Endodermal cell (in vitro differentiated cells): ENCODE data around the gene UBXN2A. TPM values are rescaled to one million over a fixed set of nuclear protein-coding genes. Genes with fewer than 3 reads are reported as not detected.
A peak's percentile ranks its signal among the peaks of the same experiment; 100 is the strongest.
"Not testable (repeated sequence)": the region's sequence is repeated elsewhere in the genome, so short reads cannot be mapped to it uniquely, and the experiment has no call there.

Experiments used
- DNase-seq: peaks from one replicate; pipeline ENCODE4 v3.0.0-alpha.2; 2017
- H3K27ac ChIP-seq: 2 replicates; pipeline ENCODE4 v1.5.1; 2013; ENCODE audit warnings: mild to moderate bottlenecking, low read depth, low read length, moderate library complexity
- H3K27me3 ChIP-seq: 2 replicates; pipeline ENCODE4 v1.6.1; 2013; ENCODE audit warnings: mild to moderate bottlenecking, low read length, moderate library complexity; ENCODE audit not compliant: insufficient read depth, control insufficient read depth, poor library complexity, severe bottlenecking
- H3K36me3 ChIP-seq: 2 replicates; pipeline ENCODE4 v1.7.0; 2013; ENCODE audit warnings: mild to moderate bottlenecking, low read length, moderate library complexity; ENCODE audit not compliant: control insufficient read depth, insufficient read depth
- H3K4me1 ChIP-seq: one replicate; pipeline ENCODE4 v1.7.0; 2013; ENCODE audit warnings: low read length; ENCODE audit not compliant: control insufficient read depth, insufficient read depth
- H3K4me3 ChIP-seq: 2 replicates; pipeline ENCODE4 v1.5.1; 2013; ENCODE audit warnings: mild to moderate bottlenecking, low read length, moderate library complexity
- H3K9ac ChIP-seq: 2 replicates; pipeline ENCODE4 v1.6.1; 2013; ENCODE audit warnings: mild to moderate bottlenecking, low read length, moderate library complexity; ENCODE audit not compliant: poor library complexity, severe bottlenecking; ENCODE audit errors: extremely low read depth
- H3K9me3 ChIP-seq: 2 replicates; pipeline ENCODE4 v1.6.1; 2013; ENCODE audit warnings: mild to moderate bottlenecking, low read length, moderate library complexity; ENCODE audit not compliant: control insufficient read depth
- H3K27ac Mint-ChIP-seq: 2 replicates; pipeline ENCODE4 v1.8.0; 2020; ENCODE audit warnings: mixed read lengths
- H3K27me3 Mint-ChIP-seq: 2 replicates; pipeline ENCODE4 v1.8.0; 2021; ENCODE audit warnings: mild to moderate bottlenecking, mixed read lengths; ENCODE audit not compliant: insufficient read depth
- H3K36me3 Mint-ChIP-seq: 2 replicates; pipeline ENCODE4 v1.8.0; 2020; ENCODE audit warnings: low read depth, mixed read lengths
- H3K4me1 Mint-ChIP-seq: 2 replicates; pipeline ENCODE4 v1.8.0; 2020; ENCODE audit warnings: mixed read lengths
- H3K4me3 Mint-ChIP-seq: 2 replicates; pipeline ENCODE4 v1.8.0; 2020; ENCODE audit warnings: mild to moderate bottlenecking, moderate library complexity, mixed read lengths
- H3K9me3 Mint-ChIP-seq: 2 replicates; pipeline ENCODE4 v1.8.0; 2020; ENCODE audit warnings: mild to moderate bottlenecking, mixed read lengths
- WGBS, 2 experiments: methylation state at CpG; one replicate each; pipeline versions ENCODE4 v1.1.5 to v1.1.7; 2013; ENCODE audit warnings: missing lambda C conversion rate in 2 of 2, mixed read lengths in 1 of 2; ENCODE audit not compliant: insufficient coverage in 1 of 2, insufficient read length in 1 of 2; 5-methylcytosine and 5-hydroxymethylcytosine counted together
- total RNA-seq, 2 donors: library from RNA; stranded (reverse); fragmentation: NEBNext Ultra II Directional in 1 of 2; extraction: Animal tissue kit (Norgen Biotek cat#: 25700) in 1 of 2; gene quantifications; 2 replicates in 1 of 2; 3 replicates in 1 of 2; pipeline ENCODE4 v1.2.1, GENCODE V29; 2021
- TF ChIP-seq, protein P1 (sequence below): fragments of 200-600 bp; sonication (generic); conservative IDR thresholded peaks from 2 replicates; pipeline ENCODE4 v1.5.0; 2021; ENCODE audit warnings: antibody characterized with exemption, mild to moderate bottlenecking

Gene UBXN2A
- total RNA-seq, 2 donors from 2014 or later: 20.1 to 26.8 TPM

DNA sequence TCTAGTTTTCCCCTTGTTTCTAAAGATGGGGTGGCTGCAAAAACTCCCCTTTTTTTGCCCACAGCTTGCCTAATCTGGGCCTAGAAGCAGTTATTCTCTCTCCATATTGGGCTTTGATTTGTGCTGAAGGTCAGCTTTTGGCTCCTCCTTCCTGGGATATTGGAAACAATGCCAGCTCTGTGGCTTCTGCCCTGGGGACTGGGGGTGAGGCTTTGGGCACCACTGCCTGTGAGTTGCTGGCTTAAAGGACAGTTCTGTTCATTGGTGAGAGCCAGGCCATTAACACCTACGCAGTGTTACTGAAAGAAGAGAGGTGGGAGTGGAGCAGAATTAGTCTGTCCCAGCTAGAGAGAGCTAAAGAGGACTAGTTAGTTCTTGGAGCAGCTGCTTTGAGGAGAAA is 4.3 kb downstream of the UBXN2A start:
- H3K9me3 Mint-ChIP-seq: no peaks in the 10 kb centered on the region
- WGBS, 2 experiments: 56 to 80% methylated on average over 1 of the region's 1 CpG
- peak overlapping the region; percentile 41 for H3K27ac Mint-ChIP-seq
- peaks cover 27% of the 10 kb centered on the region for H3K4me1 Mint-ChIP-seq
- no peak overlapping the region for H3K9ac ChIP-seq
- peak; percentile 80 for DNase-seq
- no peaks in the 10 kb centered on the region for H3K27me3 Mint-ChIP-seq
- no peaks in the 10 kb centered on the region for H3K36me3 ChIP-seq
- TF ChIP-seq, protein P1, sequence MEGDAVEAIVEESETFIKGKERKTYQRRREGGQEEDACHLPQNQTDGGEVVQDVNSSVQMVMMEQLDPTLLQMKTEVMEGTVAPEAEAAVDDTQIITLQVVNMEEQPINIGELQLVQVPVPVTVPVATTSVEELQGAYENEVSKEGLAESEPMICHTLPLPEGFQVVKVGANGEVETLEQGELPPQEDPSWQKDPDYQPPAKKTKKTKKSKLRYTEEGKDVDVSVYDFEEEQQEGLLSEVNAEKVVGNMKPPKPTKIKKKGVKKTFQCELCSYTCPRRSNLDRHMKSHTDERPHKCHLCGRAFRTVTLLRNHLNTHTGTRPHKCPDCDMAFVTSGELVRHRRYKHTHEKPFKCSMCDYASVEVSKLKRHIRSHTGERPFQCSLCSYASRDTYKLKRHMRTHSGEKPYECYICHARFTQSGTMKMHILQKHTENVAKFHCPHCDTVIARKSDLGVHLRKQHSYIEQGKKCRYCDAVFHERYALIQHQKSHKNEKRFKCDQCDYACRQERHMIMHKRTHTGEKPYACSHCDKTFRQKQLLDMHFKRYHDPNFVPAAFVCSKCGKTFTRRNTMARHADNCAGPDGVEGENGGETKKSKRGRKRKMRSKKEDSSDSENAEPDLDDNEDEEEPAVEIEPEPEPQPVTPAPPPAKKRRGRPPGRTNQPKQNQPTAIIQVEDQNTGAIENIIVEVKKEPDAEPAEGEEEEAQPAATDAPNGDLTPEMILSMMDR: no peak
- no peak overlapping the region for H3K27ac ChIP-seq
- no peak overlapping the region for H3K4me3 ChIP-seq
- no peaks in the 10 kb centered on the region for H3K9me3 ChIP-seq
- H3K4me3 Mint-ChIP-seq: no peak overlapping the region
- no peaks in the 10 kb centered on the region for H3K4me1 ChIP-seq
- no peaks in the 10 kb centered on the region for H3K27me3 ChIP-seq
- H3K36me3 Mint-ChIP-seq: peaks cover 14% of the 10 kb centered on the region

DNA sequence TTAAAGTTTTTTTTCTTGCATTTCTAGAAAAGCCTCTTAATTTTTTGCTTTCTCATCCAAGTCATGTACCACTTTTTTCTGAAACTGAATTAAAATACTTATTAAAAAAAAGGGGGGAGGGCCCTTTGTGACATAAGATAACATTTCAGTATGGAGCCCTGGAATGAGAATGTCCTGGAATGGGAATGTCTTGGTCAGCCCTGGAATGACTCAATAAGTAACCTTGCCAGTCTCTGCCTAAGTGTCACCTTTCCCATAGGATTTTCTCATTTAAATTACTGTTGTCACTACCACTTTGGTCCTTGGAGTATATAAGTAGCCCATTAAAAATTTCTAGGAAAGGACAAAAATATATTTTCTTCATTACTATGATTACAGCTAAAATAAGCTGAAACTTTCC is 4.7 kb downstream of the UBXN2A start:
- Mint-ChIP-seq H3K9me3 (no peaks in the 10 kb centered on the region), H3K4me3 (no peak overlapping the region)

DNA sequence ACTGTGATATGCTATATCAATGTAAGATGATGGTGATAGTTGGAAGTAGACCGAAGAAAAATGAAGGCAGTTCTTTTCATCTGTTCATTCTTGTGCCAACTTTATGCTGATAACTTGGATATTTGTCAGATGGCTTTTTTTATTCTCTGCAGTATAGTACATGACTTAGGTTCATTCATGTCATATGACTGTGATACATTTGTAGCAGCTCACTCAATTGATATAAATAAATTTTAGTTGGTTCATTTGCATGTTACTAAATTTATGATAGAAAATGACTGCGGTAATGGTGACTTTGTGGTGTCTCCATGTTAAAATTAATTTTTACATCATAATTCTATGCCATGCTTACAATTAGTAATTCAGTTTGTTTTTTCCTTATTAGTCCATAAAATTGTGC is 7.1 kb downstream of the UBXN2A start:
- H3K4me3 ChIP-seq: no peak overlapping the region
- no peaks in the 10 kb centered on the region for H3K27me3 ChIP-seq
- 100% methylated on average over 1 to 2 of the region's 2 CpGs for WGBS, 2 experiments
- H3K27me3 Mint-ChIP-seq: no peaks in the 10 kb centered on the region
- TF ChIP-seq, protein P1: no peak
- H3K4me1 Mint-ChIP-seq: peaks cover 14% of the 10 kb centered on the region
- no peaks in the 10 kb centered on the region for H3K4me1 ChIP-seq
- H3K36me3 Mint-ChIP-seq: peaks cover 15% of the 10 kb centered on the region
- H3K9me3 Mint-ChIP-seq: no peaks in the 10 kb centered on the region
- H3K4me3 Mint-ChIP-seq: no peak overlapping the region
- H3K9me3 ChIP-seq: no peaks in the 10 kb centered on the region
- no peak overlapping the region for H3K27ac ChIP-seq
- no peak for DNase-seq
- H3K36me3 ChIP-seq: no peaks in the 10 kb centered on the region
- H3K27ac Mint-ChIP-seq: no peak overlapping the region
- no peak overlapping the region for H3K9ac ChIP-seq

More for the DNA sequence above, 4.7 kb downstream of the UBXN2A start:
- Histone ChIP-seq H3K4me1 (no peaks in the 10 kb centered on the region), H3K27me3 (no peaks in the 10 kb centered on the region), H3K4me3 (no peak overlapping the region), H3K9me3 (no peaks in the 10 kb centered on the region), H3K9ac (no peak overlapping the region), H3K27ac (no peak overlapping the region), H3K36me3 (no peaks in the 10 kb centered on the region)
- H3K27me3 Mint-ChIP-seq: no peaks in the 10 kb centered on the region
- H3K36me3 Mint-ChIP-seq: peaks cover 14% of the 10 kb centered on the region
- DNase-seq: no peak
- peak overlapping the region; percentile 41 for H3K27ac Mint-ChIP-seq
- H3K4me1 Mint-ChIP-seq: peaks cover 26% of the 10 kb centered on the region
- TF ChIP-seq, protein P1: no peak

DNA sequence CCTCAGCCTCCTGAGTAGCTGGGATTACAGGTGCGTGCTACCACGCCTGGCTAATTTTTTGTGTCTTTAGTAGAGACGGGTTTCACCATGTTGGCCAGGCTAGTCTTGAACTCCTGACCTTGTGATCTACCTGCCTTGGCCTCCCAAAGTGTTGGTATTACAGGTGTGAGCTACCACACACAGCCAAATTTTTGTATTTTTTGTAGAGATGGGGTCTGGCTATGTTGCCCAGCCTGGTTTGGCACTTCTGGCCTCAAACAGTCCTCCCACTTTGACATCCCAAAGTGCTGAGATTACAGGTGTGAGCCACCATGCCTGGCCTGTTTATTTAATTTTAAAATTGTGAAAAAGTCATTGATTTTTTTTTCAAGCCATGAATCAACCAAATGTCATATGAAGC is 12.3 kb downstream of the UBXN2A start:
- not testable (repeated sequence) for H3K36me3 ChIP-seq, H3K4me1 ChIP-seq, DNase-seq, H3K27me3 Mint-ChIP-seq, H3K4me1 Mint-ChIP-seq, H3K27me3 ChIP-seq, H3K4me3 Mint-ChIP-seq, H3K9ac ChIP-seq, H3K9me3 ChIP-seq, H3K4me3 ChIP-seq, H3K9me3 Mint-ChIP-seq, H3K27ac ChIP-seq, H3K36me3 Mint-ChIP-seq, H3K27ac Mint-ChIP-seq
- 75 to 96% methylated on average over 2 to 3 of the region's 3 CpGs for WGBS, 2 experiments
